Right renal pelvis (tissue), 4 donors: Measurements from ENCODE around the gene HSFY2. TPM values are rescaled to one million over a fixed set of nuclear protein-coding genes. Genes with fewer than 3 reads are reported as not detected.
"Not testable (repeated sequence)": the region's sequence is repeated elsewhere in the genome, so short reads cannot be mapped to it uniquely, and the experiment has no call there.

Experiments
- DNase-seq, 4 donors: peaks; one replicate each; pipeline ENCODE4 v3.0.0-alpha.2; 2013; ENCODE audit warnings: low read depth in 4 of 4, low spot score in 3 of 4, missing footprints in 1 of 4
- polyA plus RNA-seq, 4 donors: library from polyadenylated mRNA; unstranded; fragments of 120-200 nt; gene quantifications; one replicate each; pipeline ENCODE4 v1.2.1, GENCODE V29; 2013; ENCODE audit not compliant: insufficient read length in 4 of 4

HSFY2 gene
- polyA plus RNA-seq = under 1 TPM; 0.34 to 0.81 (median 0.53) TPM

DNA sequence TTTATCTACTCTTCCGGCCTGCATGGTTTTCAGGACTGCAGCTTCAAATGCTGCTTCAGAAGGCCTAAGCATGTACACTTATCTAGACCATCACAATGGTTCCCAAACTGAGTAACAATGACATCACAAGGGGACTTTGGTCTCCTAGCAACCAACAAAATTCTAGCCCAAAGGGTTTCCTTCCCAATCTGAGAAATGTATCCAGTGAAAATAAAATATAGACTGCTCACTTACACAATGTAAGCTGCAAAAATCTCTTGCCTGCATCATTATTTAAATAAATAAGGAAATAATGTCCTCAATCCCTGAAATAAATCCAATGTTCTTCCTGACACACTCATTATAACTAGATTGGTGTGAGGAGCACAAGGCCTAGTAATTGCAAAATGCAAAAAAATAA, at the start of gene HSFY2:
HSFY2 (minus strand) TSS at position 101 of the 400 bp plus-strand sequence. CDS start 117 bp downstream, outside the sequence.
- not testable (repeated sequence) for DNase-seq

GRCh38 chrY:18815751-18816150, 42.2 kb upstream of the HSFY2 start:
- DNase-seq = not testable (repeated sequence)

DNA sequence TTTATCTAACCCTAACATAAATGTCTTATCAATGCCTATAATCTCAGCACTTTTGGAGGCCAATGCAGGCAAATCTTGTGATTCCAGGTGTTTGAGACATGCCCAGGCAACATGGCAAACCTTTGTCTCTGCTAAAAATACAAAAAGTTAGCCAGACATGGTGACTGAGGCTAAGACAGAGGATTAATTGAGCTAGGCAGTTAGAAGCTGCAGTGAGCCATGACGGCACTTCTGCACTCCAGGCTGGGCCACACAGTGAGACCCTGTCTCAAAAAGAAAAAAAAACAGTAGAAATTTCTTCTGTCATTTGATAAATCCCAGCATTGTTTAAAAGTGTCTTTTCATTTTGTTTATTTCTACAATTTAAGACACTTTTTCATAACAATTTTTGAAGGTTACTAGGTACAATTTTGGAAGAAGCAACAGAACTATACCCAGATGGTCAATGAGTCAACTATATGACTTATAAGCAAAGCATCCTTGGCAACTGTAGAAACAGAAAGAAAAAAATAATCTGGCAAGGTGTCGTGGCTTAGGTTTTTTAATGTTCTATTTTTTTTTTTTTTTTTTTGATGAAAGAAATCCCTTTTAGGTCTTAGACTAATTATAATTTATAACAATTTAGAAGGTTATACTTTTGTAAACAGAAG, 15.3 kb upstream of the HSFY2 start:
- DNase-seq = not testable (repeated sequence)

GRCh38 chrY:18754077-18754476, 19.5 kb downstream of the HSFY2 start:
- not testable (repeated sequence) for DNase-seq

DNA sequence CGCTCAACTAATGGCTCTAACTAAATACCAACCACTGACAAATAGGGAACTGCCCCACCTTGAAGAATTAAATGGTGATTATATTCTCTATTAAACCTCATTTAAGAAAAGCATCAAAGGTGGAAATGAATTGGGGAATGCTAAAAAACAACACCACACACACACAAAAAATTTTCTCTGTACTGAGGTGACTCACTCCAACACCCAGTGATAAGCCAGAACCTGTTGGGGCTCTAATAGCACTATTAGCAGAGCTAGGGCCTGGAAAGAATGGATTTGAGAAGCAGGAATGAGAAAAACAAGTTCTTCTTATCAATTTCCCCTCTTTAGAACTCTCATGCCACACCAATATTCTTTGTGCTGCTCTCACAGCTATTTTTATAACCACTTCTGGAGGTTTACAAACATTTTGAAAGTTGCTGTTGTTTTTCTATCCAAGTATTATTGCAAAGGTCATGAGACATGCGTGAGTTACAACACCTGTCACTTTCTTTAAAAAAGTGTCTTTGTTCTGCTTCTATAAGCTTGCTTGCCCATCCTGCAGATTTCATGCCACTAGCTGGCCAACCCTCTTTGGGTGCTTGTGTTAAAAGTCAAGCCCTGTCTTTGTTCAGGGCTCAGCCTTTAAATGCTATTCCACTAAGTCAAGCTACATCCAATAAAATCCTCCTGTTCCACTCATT, 20.3 kb downstream of the HSFY2 start:
- not testable (repeated sequence) for DNase-seq

- DNase-seq = not testable (repeated sequence)
Observed at GRCh38 chrY:18723714-18724113, 49.8 kb downstream of the HSFY2 start.

Other genes starting within 250 kb of the HSFY2 start
- under 1 TPM in 3 of 4 donors, not detected in 1; 0.14 to 0.18 (median 0.14) TPM for gene HSFY1, start 227.0 kb downstream of the HSFY2 start, polyA plus RNA-seq